ENCODE measurements around the gene TMEM91. TPM values are rescaled to one million over a fixed set of nuclear protein-coding genes. Genes with fewer than 3 reads are reported as not detected.

The TMEM91 gene
- total and polyA plus RNA-seq, 9 of the 15 experiments (the other 6 are each of a cell fraction or from before 2014, with no cell fraction given) = 1.2 to 5.2 (median 2.7) TPM

DNA sequence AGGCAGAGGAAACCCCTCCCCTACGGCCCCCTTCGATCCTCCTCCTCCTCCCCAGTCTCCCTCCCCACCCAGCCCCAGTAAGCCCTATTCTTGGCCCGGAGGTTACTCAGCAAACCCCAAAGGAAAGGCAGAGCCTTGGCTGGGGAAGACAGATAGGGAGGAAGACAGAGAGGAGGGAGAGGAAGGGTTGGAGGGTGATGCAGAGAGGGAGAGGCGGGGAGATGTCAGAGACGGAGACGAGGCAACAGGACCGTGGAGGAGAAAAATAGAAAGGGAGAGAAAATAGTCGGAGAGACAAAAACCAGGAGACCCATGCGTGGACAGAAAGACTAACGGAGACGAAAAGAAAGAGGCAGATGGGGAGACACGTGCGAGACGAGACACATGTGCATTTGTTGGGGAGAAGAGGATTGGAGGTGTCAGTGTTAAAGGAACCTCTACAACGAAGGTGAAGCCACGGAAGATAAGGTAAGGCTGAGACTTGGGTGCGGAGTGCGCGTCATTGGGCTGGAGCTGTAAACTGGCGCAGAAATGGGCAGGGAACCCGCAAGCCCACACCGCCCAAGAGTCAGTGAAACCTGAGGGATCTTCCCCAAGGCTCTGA, 25.5 kb upstream of the TMEM91 start (continued):
- TF ChIP-seq ATF7 (IDR thresholded peaks at IDR 0.05) = no peak
- TF ChIP-seq POU5F1 (IDR thresholded peaks at IDR 0.05; ENCODE audit: borderline replicate concordance, low read depth, low read length, partially characterized antibody) = no peak
- TF ChIP-seq, protein P1, sequence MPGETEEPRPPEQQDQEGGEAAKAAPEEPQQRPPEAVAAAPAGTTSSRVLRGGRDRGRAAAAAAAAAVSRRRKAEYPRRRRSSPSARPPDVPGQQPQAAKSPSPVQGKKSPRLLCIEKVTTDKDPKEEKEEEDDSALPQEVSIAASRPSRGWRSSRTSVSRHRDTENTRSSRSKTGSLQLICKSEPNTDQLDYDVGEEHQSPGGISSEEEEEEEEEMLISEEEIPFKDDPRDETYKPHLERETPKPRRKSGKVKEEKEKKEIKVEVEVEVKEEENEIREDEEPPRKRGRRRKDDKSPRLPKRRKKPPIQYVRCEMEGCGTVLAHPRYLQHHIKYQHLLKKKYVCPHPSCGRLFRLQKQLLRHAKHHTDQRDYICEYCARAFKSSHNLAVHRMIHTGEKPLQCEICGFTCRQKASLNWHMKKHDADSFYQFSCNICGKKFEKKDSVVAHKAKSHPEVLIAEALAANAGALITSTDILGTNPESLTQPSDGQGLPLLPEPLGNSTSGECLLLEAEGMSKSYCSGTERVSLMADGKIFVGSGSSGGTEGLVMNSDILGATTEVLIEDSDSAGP (CRISPR knock-in tag; IDR thresholded peaks at IDR 0.05) = peak; percentile 91
- TF ChIP-seq, protein P2, sequence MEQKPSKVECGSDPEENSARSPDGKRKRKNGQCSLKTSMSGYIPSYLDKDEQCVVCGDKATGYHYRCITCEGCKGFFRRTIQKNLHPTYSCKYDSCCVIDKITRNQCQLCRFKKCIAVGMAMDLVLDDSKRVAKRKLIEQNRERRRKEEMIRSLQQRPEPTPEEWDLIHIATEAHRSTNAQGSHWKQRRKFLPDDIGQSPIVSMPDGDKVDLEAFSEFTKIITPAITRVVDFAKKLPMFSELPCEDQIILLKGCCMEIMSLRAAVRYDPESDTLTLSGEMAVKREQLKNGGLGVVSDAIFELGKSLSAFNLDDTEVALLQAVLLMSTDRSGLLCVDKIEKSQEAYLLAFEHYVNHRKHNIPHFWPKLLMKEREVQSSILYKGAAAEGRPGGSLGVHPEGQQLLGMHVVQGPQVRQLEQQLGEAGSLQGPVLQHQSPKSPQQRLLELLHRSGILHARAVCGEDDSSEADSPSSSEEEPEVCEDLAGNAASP (IDR thresholded peaks at IDR 0.05) = no peak
- TF ChIP-seq, protein P3, sequence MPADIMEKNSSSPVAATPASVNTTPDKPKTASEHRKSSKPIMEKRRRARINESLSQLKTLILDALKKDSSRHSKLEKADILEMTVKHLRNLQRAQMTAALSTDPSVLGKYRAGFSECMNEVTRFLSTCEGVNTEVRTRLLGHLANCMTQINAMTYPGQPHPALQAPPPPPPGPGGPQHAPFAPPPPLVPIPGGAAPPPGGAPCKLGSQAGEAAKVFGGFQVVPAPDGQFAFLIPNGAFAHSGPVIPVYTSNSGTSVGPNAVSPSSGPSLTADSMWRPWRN (IDR thresholded peaks at IDR 0.05; ENCODE audit: low read depth) = 0 out of 2 replicates have a peak, but pooled peaks have one; percentile 16
- TF ChIP-seq CBFA2T2 (conservative IDR thresholded peaks at IDR 0.05) = peak; percentile 41; the same call in 1 of the 2 replicates
- TF ChIP-seq CBX3 (IDR thresholded peaks at IDR 0.05; ENCODE audit: borderline replicate concordance in 1 of 2, low read length in 2 of 2) = peak in 1 of 2 experiments; percentile 13; a peak in 1 of 3 replicates
- peak; percentile 44 to 98; a peak in 3 of 4 replicates for TF ChIP-seq HDAC1 (IDR thresholded peaks at IDR 0.05)
- TF ChIP-seq SMARCE1 (IDR thresholded peaks at IDR 0.05) = peak; percentile 66; the same call in 1 of the 2 replicates
- TF ChIP-seq KAT8 (IDR thresholded peaks at IDR 0.05; ENCODE audit: low read depth) = no peak
- TF ChIP-seq, protein P4, sequence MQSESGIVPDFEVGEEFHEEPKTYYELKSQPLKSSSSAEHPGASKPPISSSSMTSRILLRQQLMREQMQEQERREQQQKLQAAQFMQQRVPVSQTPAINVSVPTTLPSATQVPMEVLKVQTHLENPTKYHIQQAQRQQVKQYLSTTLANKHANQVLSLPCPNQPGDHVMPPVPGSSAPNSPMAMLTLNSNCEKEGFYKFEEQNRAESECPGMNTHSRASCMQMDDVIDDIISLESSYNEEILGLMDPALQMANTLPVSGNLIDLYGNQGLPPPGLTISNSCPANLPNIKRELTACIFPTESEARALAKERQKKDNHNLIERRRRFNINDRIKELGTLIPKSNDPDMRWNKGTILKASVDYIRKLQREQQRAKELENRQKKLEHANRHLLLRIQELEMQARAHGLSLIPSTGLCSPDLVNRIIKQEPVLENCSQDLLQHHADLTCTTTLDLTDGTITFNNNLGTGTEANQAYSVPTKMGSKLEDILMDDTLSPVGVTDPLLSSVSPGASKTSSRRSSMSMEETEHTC (IDR thresholded peaks at IDR 0.05) = no peak
- TF ChIP-seq KLF13 (tag; IDR thresholded peaks at IDR 0.05; ENCODE audit: borderline replicate concordance, low read depth) = no peak
- TF ChIP-seq, protein P5, sequence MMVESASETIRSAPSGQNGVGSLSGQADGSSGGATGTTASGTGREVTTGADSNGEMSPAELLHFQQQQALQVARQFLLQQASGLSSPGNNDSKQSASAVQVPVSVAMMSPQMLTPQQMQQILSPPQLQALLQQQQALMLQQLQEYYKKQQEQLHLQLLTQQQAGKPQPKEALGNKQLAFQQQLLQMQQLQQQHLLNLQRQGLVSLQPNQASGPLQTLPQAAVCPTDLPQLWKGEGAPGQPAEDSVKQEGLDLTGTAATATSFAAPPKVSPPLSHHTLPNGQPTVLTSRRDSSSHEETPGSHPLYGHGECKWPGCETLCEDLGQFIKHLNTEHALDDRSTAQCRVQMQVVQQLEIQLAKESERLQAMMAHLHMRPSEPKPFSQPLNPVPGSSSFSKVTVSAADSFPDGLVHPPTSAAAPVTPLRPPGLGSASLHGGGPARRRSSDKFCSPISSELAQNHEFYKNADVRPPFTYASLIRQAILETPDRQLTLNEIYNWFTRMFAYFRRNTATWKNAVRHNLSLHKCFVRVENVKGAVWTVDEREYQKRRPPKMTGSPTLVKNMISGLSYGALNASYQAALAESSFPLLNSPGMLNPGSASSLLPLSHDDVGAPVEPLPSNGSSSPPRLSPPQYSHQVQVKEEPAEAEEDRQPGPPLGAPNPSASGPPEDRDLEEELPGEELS (CRISPR knock-in tag; IDR thresholded peaks at IDR 0.05; ENCODE audit: borderline replicate concordance) = no peak
- peak in 1 of 2 experiments; percentile 27; a peak in 1 of 4 replicates for TF ChIP-seq NONO (IDR thresholded peaks at IDR 0.05; ENCODE audit: low read depth in 2 of 2, low read length in 1 of 2)
- TF ChIP-seq TCF3 (CRISPR knock-in tag; IDR thresholded peaks at IDR 0.05) = peak; percentile 64
- TF ChIP-seq KDM4B (IDR thresholded peaks at IDR 0.05; ENCODE audit: borderline replicate concordance in 2 of 2, low read depth in 1 of 2) = no peak
- TF ChIP-seq, protein P6, sequence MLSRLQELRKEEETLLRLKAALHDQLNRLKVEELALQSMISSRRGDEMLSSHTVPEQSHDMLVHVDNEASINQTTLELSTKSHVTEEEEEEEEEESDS (CRISPR knock-in tag; IDR thresholded peaks at IDR 0.05) = no peak
- peak; percentile 37; the same call in 1 of the 2 replicates for TF ChIP-seq NBN (IDR thresholded peaks at IDR 0.05; ENCODE audit: low read depth)

Measured in K562 (cell line).